Adipocyte (in vitro differentiated cells): ENCODE data around the gene MIEN1.
"Not testable (repeated sequence)": the region's sequence is repeated elsewhere in the genome, so short reads cannot be mapped to it uniquely, and the experiment has no call there.

Experiments used
- DNase-seq: peaks from one replicate; pipeline ENCODE4 v3.0.0-alpha.2; 2015; ENCODE audit warnings: low read depth
- H3K27me3 ChIP-seq: replicated peaks from 2 replicates; pipeline ENCODE4 v1.7.0; 2013; ENCODE audit warnings: mild to moderate bottlenecking, low read length, moderate library complexity; ENCODE audit not compliant: control insufficient read depth, insufficient read depth
- H3K36me3 ChIP-seq: 2 replicates; pipeline ENCODE4 v1.7.0; 2013; ENCODE audit warnings: low read length, mild to moderate bottlenecking, moderate library complexity; ENCODE audit not compliant: control insufficient read depth, insufficient read depth, severe bottlenecking
- H3K4me1 ChIP-seq: 2 replicates; pipeline ENCODE4 v1.7.0; 2013; ENCODE audit warnings: mild to moderate bottlenecking, low read length, moderate library complexity; ENCODE audit not compliant: control insufficient read depth, insufficient read depth
- H3K4me3 ChIP-seq: 2 replicates; pipeline ENCODE4 v1.7.0; 2013; ENCODE audit warnings: mild to moderate bottlenecking, low read length, moderate library complexity
- H3K9ac ChIP-seq: 2 replicates; pipeline ENCODE4 v1.7.0; 2013; ENCODE audit warnings: mild to moderate bottlenecking, low read length, moderate library complexity
- H3K9me3 ChIP-seq: 2 replicates; pipeline ENCODE4 v1.7.0; 2013; ENCODE audit warnings: mild to moderate bottlenecking, low read length, moderate library complexity; ENCODE audit not compliant: control insufficient read depth

Gene MIEN1

DNA sequence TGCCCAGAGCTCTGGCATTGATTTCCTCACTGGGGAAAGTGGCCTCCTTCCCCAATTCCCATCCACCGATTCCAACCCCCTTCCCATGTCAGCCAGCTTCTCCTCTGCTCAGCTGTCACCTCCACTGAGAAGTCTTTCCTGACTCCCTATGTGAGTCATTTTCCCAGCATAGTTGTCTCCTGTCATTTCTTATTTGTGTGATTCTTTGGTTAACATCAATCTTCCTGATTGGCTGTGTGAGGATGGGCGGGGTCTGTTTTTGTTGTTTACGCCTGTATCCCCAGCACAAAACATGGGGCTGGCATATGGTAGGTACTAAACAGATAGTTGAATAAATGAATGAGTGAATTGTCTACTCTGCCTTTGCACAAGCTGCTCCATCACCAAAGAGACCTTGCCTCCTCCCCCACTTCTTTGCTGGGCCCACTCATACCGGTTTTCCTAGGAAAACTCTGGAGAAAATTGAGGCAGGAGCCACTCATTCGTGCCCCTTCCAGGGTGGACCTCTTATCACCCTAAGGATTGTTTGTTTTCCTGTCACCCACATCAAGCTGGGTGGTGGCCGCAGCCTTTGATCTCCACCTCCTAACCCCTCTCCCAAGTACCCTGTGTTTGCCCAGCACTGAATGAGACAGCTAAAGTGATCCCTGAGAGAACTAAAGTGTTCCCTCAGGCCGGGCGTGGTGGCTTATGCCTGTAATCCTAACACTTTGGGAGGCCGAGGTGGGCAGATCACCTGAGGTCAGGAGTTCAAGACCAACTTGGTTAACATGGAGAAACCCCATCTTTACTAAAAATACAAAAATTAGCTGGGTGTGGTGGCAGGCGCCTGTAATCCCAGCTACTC lies 6.2 kb upstream of the MIEN1 start:
- no peak overlapping the region for H3K9ac ChIP-seq
- H3K9me3 ChIP-seq, result no peaks in the 10 kb centered on the region
- DNase-seq, result no peak
- no peaks in the 10 kb centered on the region for H3K36me3 ChIP-seq
- no peaks in the 10 kb centered on the region for H3K4me1 ChIP-seq
- H3K27me3 ChIP-seq, result peaks cover 8% of the 10 kb centered on the region
- H3K4me3 ChIP-seq, result no peak overlapping the region

DNA sequence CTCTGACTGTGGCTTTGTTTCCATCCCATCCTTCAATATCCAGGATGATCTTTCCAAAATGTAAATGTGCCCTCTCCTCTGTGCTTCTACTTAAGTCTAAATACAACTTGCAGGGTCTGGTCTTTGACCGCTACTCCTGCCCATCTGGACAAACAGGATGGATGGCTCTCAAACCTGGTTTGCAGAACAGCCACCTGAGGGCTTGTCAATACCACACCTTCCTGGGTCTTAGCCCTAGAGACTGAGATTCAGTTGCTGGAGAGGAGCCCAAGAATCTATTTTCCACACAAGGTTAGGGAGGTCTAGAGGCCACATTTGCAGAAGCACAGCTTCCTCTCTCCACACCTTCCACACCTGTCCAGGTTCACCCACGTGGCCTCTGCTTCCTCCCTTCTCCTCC lies 5.5 kb upstream of the MIEN1 start:
- Histone ChIP-seq H3K36me3 (no peaks in the 10 kb centered on the region), H3K9me3 (no peaks in the 10 kb centered on the region), H3K4me1 (no peaks in the 10 kb centered on the region), H3K27me3 (peaks cover 8% of the 10 kb centered on the region), H3K4me3 (no peak overlapping the region), H3K9ac (no peak overlapping the region)
- DNase-seq, result no peak

DNA sequence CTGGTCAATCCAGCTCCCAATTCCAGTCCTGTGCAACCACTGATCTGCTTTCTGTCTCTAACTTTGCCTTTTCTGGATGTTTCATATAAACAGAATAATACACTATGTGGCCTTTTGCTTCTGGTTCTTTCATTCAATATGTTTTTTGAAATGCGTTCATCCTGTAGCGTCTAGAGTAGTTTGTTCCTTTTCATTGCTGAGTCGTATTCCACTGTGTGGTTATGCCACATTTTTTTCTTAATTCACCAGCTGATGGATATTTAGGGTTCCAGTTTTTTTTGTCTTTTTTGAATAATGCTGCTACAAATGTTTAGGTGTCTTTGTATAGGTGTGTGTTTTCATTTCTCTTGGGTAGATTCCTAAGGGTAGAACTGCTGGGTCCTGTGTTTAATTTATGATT lies 2.3 kb upstream of the MIEN1 start:
- DNase-seq, result no peak
- H3K4me3 ChIP-seq, result no peak overlapping the region
- no peak overlapping the region for H3K9ac ChIP-seq

DNA sequence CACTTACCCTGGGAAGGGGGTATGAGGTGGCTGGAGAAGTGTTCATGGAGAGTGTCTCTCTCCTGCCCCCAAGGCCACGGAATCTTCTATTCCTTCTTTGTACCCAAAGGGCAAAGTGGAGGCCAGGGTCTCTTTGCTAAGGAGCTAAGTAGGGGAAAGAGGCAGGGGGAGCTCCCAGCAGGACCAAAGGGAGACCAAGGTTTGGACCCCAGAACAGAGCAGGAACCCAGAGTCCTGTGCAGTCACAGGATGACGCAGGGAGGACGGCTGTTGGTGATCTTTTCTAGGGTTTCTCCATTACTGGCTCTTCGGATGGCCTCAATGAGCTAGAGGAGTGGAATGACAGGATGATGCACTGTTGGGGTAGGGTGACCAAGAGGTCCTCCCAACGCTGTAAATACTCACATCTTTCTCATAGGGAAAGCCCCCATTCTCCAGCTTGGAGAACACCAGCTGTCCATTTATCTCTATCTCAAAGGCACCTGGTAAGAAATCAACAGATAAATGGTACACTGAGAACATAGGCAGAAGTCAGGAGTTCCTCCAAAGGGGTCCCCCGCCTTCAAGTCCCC lies 966 bp downstream of the MIEN1 start:
- peak overlapping the region; percentile 88 for H3K9ac ChIP-seq
- no peaks in the 10 kb centered on the region for H3K9me3 ChIP-seq
- peak overlapping the region; percentile 98 for H3K4me3 ChIP-seq
- H3K4me1 ChIP-seq, result peaks cover 9% of the 10 kb centered on the region
- no peaks in the 10 kb centered on the region for H3K27me3 ChIP-seq
- DNase-seq, result no peak
- H3K36me3 ChIP-seq, result peaks cover 16% of the 10 kb centered on the region

More for the DNA sequence above, 2.3 kb upstream of the MIEN1 start:
- Histone ChIP-seq H3K27me3 (peaks cover 2% of the 10 kb centered on the region), H3K9me3 (no peaks in the 10 kb centered on the region), H3K4me1 (peaks cover 9% of the 10 kb centered on the region), H3K36me3 (peaks cover 7% of the 10 kb centered on the region)

DNA sequence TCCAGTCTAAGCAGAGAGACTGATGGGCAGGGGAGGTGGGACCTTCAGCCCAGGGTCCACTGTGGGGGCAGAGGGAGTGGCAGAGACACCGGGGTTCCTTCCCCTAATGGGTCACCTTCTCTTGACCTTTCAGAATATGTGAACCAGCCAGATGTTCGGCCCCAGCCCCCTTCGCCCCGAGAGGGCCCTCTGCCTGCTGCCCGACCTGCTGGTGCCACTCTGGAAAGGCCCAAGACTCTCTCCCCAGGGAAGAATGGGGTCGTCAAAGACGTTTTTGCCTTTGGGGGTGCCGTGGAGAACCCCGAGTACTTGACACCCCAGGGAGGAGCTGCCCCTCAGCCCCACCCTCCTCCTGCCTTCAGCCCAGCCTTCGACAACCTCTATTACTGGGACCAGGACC lies 2.8 kb downstream of the MIEN1 start:
- H3K4me3 ChIP-seq, result no peak overlapping the region
- H3K4me1 ChIP-seq, result peaks cover 9% of the 10 kb centered on the region
- no peaks in the 10 kb centered on the region for H3K27me3 ChIP-seq
- no peak overlapping the region for H3K9ac ChIP-seq
- H3K36me3 ChIP-seq, result peaks cover 20% of the 10 kb centered on the region
- no peak for DNase-seq
- H3K9me3 ChIP-seq, result no peaks in the 10 kb centered on the region

DNA sequence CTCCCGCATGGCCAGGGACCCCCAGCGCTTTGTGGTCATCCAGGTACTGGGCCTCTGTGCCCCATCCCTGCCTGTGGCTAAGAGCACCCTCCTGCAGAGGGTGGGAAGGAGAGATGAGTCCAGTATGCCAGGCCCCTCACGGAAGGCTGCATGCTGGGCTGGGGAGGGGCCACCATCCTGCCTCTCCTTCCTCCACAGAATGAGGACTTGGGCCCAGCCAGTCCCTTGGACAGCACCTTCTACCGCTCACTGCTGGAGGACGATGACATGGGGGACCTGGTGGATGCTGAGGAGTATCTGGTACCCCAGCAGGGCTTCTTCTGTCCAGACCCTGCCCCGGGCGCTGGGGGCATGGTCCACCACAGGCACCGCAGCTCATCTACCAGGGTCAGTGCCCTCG lies 3.7 kb downstream of the MIEN1 start:
- H3K9ac ChIP-seq, result no peak overlapping the region
- H3K36me3 ChIP-seq, result peaks cover 25% of the 10 kb centered on the region
- no peaks in the 10 kb centered on the region for H3K27me3 ChIP-seq
- H3K4me3 ChIP-seq, result no peak overlapping the region
- H3K4me1 ChIP-seq, result peaks cover 9% of the 10 kb centered on the region
- no peaks in the 10 kb centered on the region for H3K9me3 ChIP-seq
- DNase-seq, result no peak

DNA sequence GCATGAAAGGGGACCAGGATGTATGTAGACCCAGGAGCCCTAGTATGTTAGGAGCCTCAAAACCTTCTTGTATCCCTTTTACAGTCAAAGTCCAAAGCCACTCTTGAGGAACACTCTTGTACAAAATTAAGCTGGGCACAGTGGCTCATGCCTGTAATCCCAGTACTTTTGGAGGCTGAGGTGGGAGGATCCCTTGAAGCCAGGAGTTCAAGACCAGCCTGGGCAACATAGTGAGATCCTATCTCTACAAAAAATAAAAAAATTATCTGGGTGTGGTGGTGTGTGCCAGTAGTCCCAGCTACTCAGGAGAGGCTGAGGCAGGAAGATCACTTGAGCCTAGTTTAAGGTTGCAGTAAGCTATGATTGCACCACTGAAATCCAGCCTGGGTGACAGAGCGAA lies 4.4 kb downstream of the MIEN1 start:
- H3K36me3 ChIP-seq, result peaks cover 25% of the 10 kb centered on the region
- not testable (repeated sequence) for H3K4me3 ChIP-seq, DNase-seq, H3K9me3 ChIP-seq, H3K4me1 ChIP-seq, H3K27me3 ChIP-seq, H3K9ac ChIP-seq

DNA sequence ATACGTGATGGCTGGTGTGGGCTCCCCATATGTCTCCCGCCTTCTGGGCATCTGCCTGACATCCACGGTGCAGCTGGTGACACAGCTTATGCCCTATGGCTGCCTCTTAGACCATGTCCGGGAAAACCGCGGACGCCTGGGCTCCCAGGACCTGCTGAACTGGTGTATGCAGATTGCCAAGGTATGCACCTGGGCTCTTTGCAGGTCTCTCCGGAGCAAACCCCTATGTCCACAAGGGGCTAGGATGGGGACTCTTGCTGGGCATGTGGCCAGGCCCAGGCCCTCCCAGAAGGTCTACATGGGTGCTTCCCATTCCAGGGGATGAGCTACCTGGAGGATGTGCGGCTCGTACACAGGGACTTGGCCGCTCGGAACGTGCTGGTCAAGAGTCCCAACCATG lies 5.6 kb downstream of the MIEN1 start:
- H3K27me3 ChIP-seq, result no peaks in the 10 kb centered on the region
- H3K4me3 ChIP-seq, result no peak overlapping the region
- no peak for DNase-seq
- peaks cover 6% of the 10 kb centered on the region for H3K4me1 ChIP-seq
- H3K9ac ChIP-seq, result no peak overlapping the region
- H3K36me3 ChIP-seq, result peaks cover 25% of the 10 kb centered on the region
- H3K9me3 ChIP-seq, result no peaks in the 10 kb centered on the region

DNA sequence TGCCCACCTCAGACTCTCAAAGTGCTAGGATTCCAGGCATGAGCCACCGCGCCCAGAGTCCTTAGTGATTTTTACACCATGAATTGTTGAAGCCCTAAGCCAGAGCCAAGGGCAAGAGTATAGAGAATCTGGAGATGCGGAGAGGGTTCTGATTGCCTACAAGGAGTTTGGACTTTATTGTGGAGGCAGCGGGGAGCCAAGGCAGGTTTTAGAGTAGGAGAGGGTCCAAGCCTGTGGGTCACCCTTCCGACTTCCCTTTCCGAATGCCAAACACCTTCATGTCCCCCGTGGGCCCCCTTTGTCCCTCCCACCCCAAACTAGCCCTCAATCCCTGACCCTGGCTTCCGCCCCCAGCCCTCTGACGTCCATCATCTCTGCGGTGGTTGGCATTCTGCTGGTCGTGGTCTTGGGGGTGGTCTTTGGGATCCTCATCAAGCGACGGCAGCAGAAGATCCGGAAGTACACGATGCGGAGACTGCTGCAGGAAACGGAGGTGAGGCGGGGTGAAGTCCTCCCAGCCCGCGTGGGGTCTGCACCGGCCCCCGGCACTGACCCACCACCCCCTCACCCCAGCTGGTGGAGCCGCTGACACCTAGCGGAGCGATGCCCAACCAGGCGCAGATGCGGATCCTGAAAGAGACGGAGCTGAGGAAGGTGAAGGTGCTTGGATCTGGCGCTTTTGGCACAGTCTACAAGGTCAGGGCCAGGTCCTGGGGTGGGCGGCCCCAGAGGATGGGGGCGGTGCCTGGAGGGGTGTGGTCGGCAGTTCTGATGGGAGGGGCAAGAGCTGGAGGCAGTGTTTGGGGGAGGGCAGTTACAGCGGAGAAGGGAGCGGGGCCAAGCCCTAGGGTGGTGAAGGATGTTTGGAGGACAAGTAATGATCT lies 7.1 kb downstream of the MIEN1 start:
- H3K4me3 ChIP-seq, result no peak overlapping the region
- H3K9me3 ChIP-seq, result no peaks in the 10 kb centered on the region
- H3K9ac ChIP-seq, result no peak overlapping the region
- no peaks in the 10 kb centered on the region for H3K4me1 ChIP-seq
- peaks cover 25% of the 10 kb centered on the region for H3K36me3 ChIP-seq
- no peaks in the 10 kb centered on the region for H3K27me3 ChIP-seq
- DNase-seq, result no peak

DNA sequence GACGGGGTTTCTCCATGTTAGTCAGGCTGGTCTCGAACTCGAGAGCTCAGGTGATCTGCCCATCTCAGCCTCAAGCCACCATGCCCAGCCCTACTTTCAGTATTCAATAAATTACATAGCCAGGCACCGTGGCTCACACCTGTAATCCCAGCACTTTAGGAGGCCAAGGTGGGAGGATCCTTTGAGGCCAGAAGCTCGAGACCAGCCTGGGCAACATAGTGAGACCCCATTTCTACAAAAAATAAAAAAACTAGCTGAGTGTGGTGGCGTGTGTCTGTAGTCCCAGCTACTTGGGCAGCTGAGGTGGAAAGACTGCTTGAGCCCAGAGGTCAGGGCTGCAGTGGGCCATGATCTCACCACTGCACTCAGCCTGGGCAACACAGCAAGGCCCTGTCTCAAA lies 8.2 kb downstream of the MIEN1 start:
- no peak for DNase-seq
- Histone ChIP-seq H3K4me1 (no peaks in the 10 kb centered on the region), H3K27me3 (no peaks in the 10 kb centered on the region), H3K36me3 (peaks cover 27% of the 10 kb centered on the region), H3K4me3 (no peak overlapping the region), H3K9me3 (no peaks in the 10 kb centered on the region), H3K9ac (no peak overlapping the region)
